Measurements from ENCODE around the gene ZFP3.
"Not testable (repeated sequence)": the region's sequence is repeated elsewhere in the genome, so short reads cannot be mapped to it uniquely, and the experiment has no call there.

ZFP3 gene

GRCh38 chr17:5077275-5077674 lies 992 bp upstream of the ZFP3 start:
- Histone ChIP-seq H3K4me3 (ENCODE audit: low read depth in 1 of 2, low read length in 2 of 2) (peak overlapping the region; percentile 85 to 98), H3K9ac (ENCODE audit: low read depth in 1 of 2, low read length in 2 of 2) (peak overlapping the region; percentile 86 to 92)
- H3K27ac ChIP-seq (ENCODE audit: low read depth, low read length) = not testable (repeated sequence)

DNA sequence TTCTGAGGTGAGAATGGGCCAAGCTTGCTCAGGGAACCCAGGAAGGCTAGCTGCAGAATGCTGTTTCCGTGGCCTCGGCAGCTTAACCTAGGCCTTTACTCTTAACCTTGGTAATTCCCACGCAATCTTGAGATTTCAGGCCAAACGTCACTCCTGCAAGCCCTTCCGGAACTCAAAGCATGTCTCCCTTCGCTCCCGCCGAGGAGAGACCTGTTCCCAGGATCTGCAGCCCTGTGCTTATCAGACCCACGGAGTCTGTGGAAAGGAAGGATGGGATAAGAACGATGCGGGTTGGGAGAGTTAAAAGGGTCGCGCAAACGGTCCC lies 524 bp upstream of the ZFP3 start:
- Histone ChIP-seq H3K4me1 (ENCODE audit: control insufficient read depth in 1 of 2, insufficient read depth in 2 of 2, low read length in 2 of 2) (peaks cover 5 to 16% of the 10 kb centered on the region in 2 donors), H3K27ac (ENCODE audit: low read depth, low read length) (peak overlapping the region; percentile 89), H3K9ac (ENCODE audit: low read depth in 1 of 2, low read length in 2 of 2) (peak overlapping the region; percentile 86 to 92), H3K27me3 (ENCODE audit: control insufficient read depth in 1 of 2, insufficient read depth in 2 of 2, low read length in 2 of 2) (no peaks in the 10 kb centered on the region), H3K9me3 (ENCODE audit: control insufficient read depth in 1 of 2, low read length in 2 of 2) (peaks cover under 1 to 4% of the 10 kb centered on the region in 2 donors), H3K4me3 (ENCODE audit: low read depth in 1 of 2, low read length in 2 of 2) (peak overlapping the region; percentile 85 to 98), H3K36me3 (ENCODE audit: control insufficient read depth in 1 of 2, insufficient read depth in 2 of 2, low read length in 2 of 2) (peaks cover 2 to 11% of the 10 kb centered on the region in 2 donors)

More at GRCh38 chr17:5077275-5077674, 992 bp upstream of the ZFP3 start:
- H3K9me3 ChIP-seq (ENCODE audit: control insufficient read depth in 1 of 2, low read length in 2 of 2); H3K36me3 ChIP-seq (ENCODE audit: control insufficient read depth in 1 of 2, insufficient read depth in 2 of 2, low read length in 2 of 2); H3K27me3 ChIP-seq (ENCODE audit: control insufficient read depth in 1 of 2, insufficient read depth in 2 of 2, low read length in 2 of 2): not testable (repeated sequence)
- peaks cover 5 to 16% of the 10 kb centered on the region in 2 donors for H3K4me1 ChIP-seq (ENCODE audit: control insufficient read depth in 1 of 2, insufficient read depth in 2 of 2, low read length in 2 of 2)

DNA sequence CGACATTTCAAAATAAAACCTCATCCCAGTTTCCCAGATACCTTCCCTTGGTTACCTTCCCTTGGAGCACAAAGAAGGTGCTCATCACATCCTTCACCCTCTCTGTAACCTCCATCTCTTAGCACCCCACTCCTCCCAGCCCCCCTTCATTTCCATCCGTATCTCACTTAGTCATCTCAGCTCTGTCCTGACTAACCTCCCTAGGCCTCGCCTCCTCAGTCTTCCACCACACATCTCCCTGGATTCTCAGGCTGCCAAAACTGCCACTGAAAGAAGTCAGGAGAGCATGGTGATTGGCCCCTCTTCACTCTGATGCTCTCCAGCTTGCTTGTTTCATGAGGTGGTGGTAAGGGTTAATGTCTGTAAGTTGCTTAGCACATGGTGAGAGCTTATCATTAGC lies 2.3 kb downstream of the ZFP3 start:
- peaks cover 14 to 22% of the 10 kb centered on the region in 2 donors for H3K9me3 ChIP-seq (ENCODE audit: control insufficient read depth in 1 of 2, low read length in 2 of 2)
- peaks cover 5 to 16% of the 10 kb centered on the region in 2 donors for H3K4me1 ChIP-seq (ENCODE audit: control insufficient read depth in 1 of 2, insufficient read depth in 2 of 2, low read length in 2 of 2)
- no peak overlapping the region for H3K4me3 ChIP-seq (ENCODE audit: low read depth in 1 of 2, low read length in 2 of 2)
- peaks cover 9 to 13% of the 10 kb centered on the region in 2 donors for H3K36me3 ChIP-seq (ENCODE audit: control insufficient read depth in 1 of 2, insufficient read depth in 2 of 2, low read length in 2 of 2)
- H3K27ac ChIP-seq (ENCODE audit: low read depth, low read length) = no peak overlapping the region
- H3K9ac ChIP-seq (ENCODE audit: low read depth in 1 of 2, low read length in 2 of 2) = no peak overlapping the region
- H3K27me3 ChIP-seq (ENCODE audit: control insufficient read depth in 1 of 2, insufficient read depth in 2 of 2, low read length in 2 of 2) = no peaks in the 10 kb centered on the region

GRCh38 chr17:5092218-5093010 lies 14.1 kb downstream of the ZFP3 start:
- H3K9me3 ChIP-seq (ENCODE audit: control insufficient read depth in 1 of 2, low read length in 2 of 2) = peaks cover 88 to 90% of the 10 kb centered on the region in 2 donors
- H3K4me3 ChIP-seq (ENCODE audit: low read depth in 1 of 2, low read length in 2 of 2) = peak overlapping the region; percentile 22 to 28
- H3K27ac ChIP-seq (ENCODE audit: low read depth, low read length) = no peak overlapping the region
- H3K9ac ChIP-seq (ENCODE audit: low read depth in 1 of 2, low read length in 2 of 2) = no peak overlapping the region
- peaks cover 44 to 58% of the 10 kb centered on the region in 2 donors for H3K36me3 ChIP-seq (ENCODE audit: control insufficient read depth in 1 of 2, insufficient read depth in 2 of 2, low read length in 2 of 2)
- H3K4me1 ChIP-seq (ENCODE audit: control insufficient read depth in 1 of 2, insufficient read depth in 2 of 2, low read length in 2 of 2) = no peaks in the 10 kb centered on the region
- H3K27me3 ChIP-seq (ENCODE audit: control insufficient read depth in 1 of 2, insufficient read depth in 2 of 2, low read length in 2 of 2) = no peaks in the 10 kb centered on the region

- H3K27ac ChIP-seq (ENCODE audit: low read depth, low read length) = no peak overlapping the region
- H3K27me3 ChIP-seq (ENCODE audit: control insufficient read depth in 1 of 2, insufficient read depth in 2 of 2, low read length in 2 of 2) = no peaks in the 10 kb centered on the region
- H3K36me3 ChIP-seq (ENCODE audit: control insufficient read depth in 1 of 2, insufficient read depth in 2 of 2, low read length in 2 of 2) = peaks cover 10 to 17% of the 10 kb centered on the region in 2 donors
- no peak overlapping the region for H3K9ac ChIP-seq (ENCODE audit: low read depth in 1 of 2, low read length in 2 of 2)
- H3K9me3 ChIP-seq (ENCODE audit: control insufficient read depth in 1 of 2, low read length in 2 of 2) = peaks cover 46 to 51% of the 10 kb centered on the region in 2 donors
- no peaks in the 10 kb centered on the region for H3K4me1 ChIP-seq (ENCODE audit: control insufficient read depth in 1 of 2, insufficient read depth in 2 of 2, low read length in 2 of 2)
- H3K4me3 ChIP-seq (ENCODE audit: low read depth in 1 of 2, low read length in 2 of 2) = peak overlapping the region; percentile 65 to 66
These were observed 18.4 kb downstream of the ZFP3 start for GRCh38 chr17:5096731-5097100.

DNA sequence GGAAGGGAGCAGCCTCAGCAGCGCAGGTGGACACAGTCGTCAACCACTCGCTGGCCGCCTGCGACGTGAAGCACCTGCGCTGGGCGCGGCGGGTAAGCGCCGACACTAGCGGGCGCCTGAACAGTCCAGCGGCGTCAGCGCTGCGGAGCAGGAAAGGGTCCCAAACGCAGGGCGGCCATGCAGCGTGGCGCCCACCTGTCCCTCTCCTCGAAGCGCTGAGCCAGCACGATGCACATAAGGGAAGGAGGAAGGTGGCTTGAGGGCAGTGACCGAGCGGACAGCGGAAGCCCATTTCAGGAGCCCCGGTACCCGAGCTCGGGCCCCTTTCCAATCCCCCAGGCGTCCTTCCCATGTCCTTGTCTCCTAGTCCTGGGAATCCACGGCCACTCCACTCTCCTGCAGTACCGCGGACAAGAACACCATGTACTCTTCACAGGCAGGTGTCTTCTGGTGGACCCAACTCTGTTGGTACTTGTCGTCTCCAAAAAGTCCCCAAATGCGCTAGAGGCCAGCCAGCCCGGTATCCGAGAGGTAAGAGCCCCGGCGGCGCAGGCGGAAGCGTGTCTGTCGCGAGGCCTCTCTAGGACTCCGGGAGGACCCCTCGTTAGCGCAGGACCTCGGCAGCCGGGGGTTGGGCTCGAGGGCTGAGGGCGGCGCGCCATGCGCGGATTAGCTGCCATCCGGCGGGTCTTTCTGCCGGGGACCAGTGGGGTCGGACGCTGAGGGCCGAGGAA lies 19.0 kb downstream of the ZFP3 start:
- no peak overlapping the region for H3K27ac ChIP-seq (ENCODE audit: low read depth, low read length)

DNA sequence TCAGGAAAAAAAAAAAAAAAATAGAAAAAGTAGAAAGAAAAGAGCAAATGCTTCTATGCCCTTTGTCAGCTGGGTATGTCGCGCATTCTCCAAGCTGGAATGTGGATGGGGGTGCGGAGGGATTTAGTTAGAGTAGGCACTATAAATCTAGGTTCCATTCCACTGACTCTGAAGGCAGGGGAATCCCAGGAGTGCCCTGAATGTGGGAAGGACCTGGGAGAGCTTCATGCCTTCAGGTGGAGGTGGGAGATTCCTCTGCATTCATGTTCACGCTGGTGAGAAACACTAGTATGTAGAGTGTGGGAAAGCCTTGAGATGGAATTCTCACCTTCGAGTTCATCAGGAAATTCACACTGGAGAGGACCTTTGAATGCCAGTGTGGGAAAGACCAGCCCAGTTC lies 21.0 kb downstream of the ZFP3 start:
- H3K9me3 ChIP-seq (ENCODE audit: control insufficient read depth in 1 of 2, low read length in 2 of 2) = peaks cover 21 to 25% of the 10 kb centered on the region in 2 donors
- H3K4me3 ChIP-seq (ENCODE audit: low read depth in 1 of 2, low read length in 2 of 2) = no peak overlapping the region
- H3K4me1 ChIP-seq (ENCODE audit: control insufficient read depth in 1 of 2, insufficient read depth in 2 of 2, low read length in 2 of 2) = no peaks in the 10 kb centered on the region
- no peak overlapping the region for H3K27ac ChIP-seq (ENCODE audit: low read depth, low read length)
- H3K27me3 ChIP-seq (ENCODE audit: control insufficient read depth in 1 of 2, insufficient read depth in 2 of 2, low read length in 2 of 2) = no peaks in the 10 kb centered on the region
- H3K36me3 ChIP-seq (ENCODE audit: control insufficient read depth in 1 of 2, insufficient read depth in 2 of 2, low read length in 2 of 2) = no peaks in the 10 kb centered on the region
- no peak overlapping the region for H3K9ac ChIP-seq (ENCODE audit: low read depth in 1 of 2, low read length in 2 of 2)

More for the DNA sequence above, 19.0 kb downstream of the ZFP3 start:
- peaks cover 41 to 45% of the 10 kb centered on the region in 2 donors for H3K9me3 ChIP-seq (ENCODE audit: control insufficient read depth in 1 of 2, low read length in 2 of 2)
- no peaks in the 10 kb centered on the region for H3K4me1 ChIP-seq (ENCODE audit: control insufficient read depth in 1 of 2, insufficient read depth in 2 of 2, low read length in 2 of 2)
- H3K27me3 ChIP-seq (ENCODE audit: control insufficient read depth in 1 of 2, insufficient read depth in 2 of 2, low read length in 2 of 2) = no peaks in the 10 kb centered on the region
- H3K4me3 ChIP-seq (ENCODE audit: low read depth in 1 of 2, low read length in 2 of 2) = peak overlapping the region; percentile 65 to 66
- H3K36me3 ChIP-seq (ENCODE audit: control insufficient read depth in 1 of 2, insufficient read depth in 2 of 2, low read length in 2 of 2) = peaks cover 5 to 12% of the 10 kb centered on the region in 2 donors
- peak overlapping the region in 1 of 2 donors; percentile 25 for H3K9ac ChIP-seq (ENCODE audit: low read depth in 1 of 2, low read length in 2 of 2)

- no peaks in the 10 kb centered on the region for H3K27me3 ChIP-seq (ENCODE audit: control insufficient read depth in 1 of 2, insufficient read depth in 2 of 2, low read length in 2 of 2)
- no peaks in the 10 kb centered on the region for H3K4me1 ChIP-seq (ENCODE audit: control insufficient read depth in 1 of 2, insufficient read depth in 2 of 2, low read length in 2 of 2)
- no peak overlapping the region for H3K27ac ChIP-seq (ENCODE audit: low read depth, low read length)
- no peak overlapping the region for H3K9ac ChIP-seq (ENCODE audit: low read depth in 1 of 2, low read length in 2 of 2)
- H3K9me3 ChIP-seq (ENCODE audit: control insufficient read depth in 1 of 2, low read length in 2 of 2) = peaks cover 14 to 17% of the 10 kb centered on the region in 2 donors
- no peak overlapping the region for H3K4me3 ChIP-seq (ENCODE audit: low read depth in 1 of 2, low read length in 2 of 2)
- peaks cover under 1 to 6% of the 10 kb centered on the region in 2 donors for H3K36me3 ChIP-seq (ENCODE audit: control insufficient read depth in 1 of 2, insufficient read depth in 2 of 2, low read length in 2 of 2)
These were observed 22.6 kb downstream of the ZFP3 start for GRCh38 chr17:5100832-5101231.

- Histone ChIP-seq H3K4me3 (ENCODE audit: low read depth in 1 of 2, low read length in 2 of 2) (peak overlapping the region; percentile 94 to 97), H3K9me3 (ENCODE audit: control insufficient read depth in 1 of 2, low read length in 2 of 2) (peaks cover 6 to 11% of the 10 kb centered on the region in 2 donors), H3K27me3 (ENCODE audit: control insufficient read depth in 1 of 2, insufficient read depth in 2 of 2, low read length in 2 of 2) (peaks cover 0 to 4% of the 10 kb centered on the region in 2 donors), H3K4me1 (ENCODE audit: control insufficient read depth in 1 of 2, insufficient read depth in 2 of 2, low read length in 2 of 2) (peaks cover 8 to 11% of the 10 kb centered on the region in 2 donors), H3K9ac (ENCODE audit: low read depth in 1 of 2, low read length in 2 of 2) (peak overlapping the region; percentile 81 to 94), H3K27ac (ENCODE audit: low read depth, low read length) (no peak overlapping the region), H3K36me3 (ENCODE audit: control insufficient read depth in 1 of 2, insufficient read depth in 2 of 2, low read length in 2 of 2) (peaks cover 18 to 30% of the 10 kb centered on the region in 2 donors)
These were observed 32.5 kb downstream of the ZFP3 start for GRCh38 chr17:5110816-5111215.

Measured in duodenal mucosa (tissue), 2 donors.